C4-2B (cell line): Measurements from ENCODE around the gene FBLL1.

Source experiments
- H3K27ac ChIP-seq: fragments of 450-650 bp; 2 replicates; pipeline ENCODE4 v1.5.1; 2017
- CTCF ChIP-seq: fragments of 450-650 bp; conservative IDR thresholded peaks from 2 replicates; pipeline ENCODE4 v1.5.1; 2017; ENCODE audit warnings: mild to moderate bottlenecking
- ZFX ChIP-seq: fragments of 450-650 bp; IDR thresholded peaks from 2 replicates; pipeline ENCODE4 v1.6.1; 2017

The FBLL1 gene

DNA sequence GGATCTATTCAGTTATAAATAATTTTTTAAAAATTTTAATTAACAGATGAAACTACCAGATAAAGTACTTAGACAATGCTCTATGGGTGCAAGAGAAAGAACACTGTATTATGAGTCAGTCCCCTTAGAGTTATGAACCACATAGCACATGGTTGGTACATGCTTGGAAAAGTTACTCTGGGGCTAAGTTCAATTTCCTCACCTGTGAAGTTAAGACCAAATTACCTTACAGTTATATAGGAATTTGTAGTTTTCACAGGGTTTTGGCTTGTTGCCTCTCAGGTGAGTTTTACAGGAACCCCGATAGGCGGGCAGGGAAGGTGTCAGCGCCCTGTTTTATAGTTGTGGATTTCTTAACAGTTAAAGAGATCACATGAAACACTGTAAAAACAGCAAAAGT, 48.9 kb downstream of the FBLL1 start:
- TF ChIP-seq CTCF (no peak), ZFX (no peak)
- no peak overlapping the region; the same call in 1 of the 2 replicates for H3K27ac ChIP-seq

- peak; percentile 92 for TF ChIP-seq ZFX
- TF ChIP-seq CTCF, result no peak
- peak within 1 kb of the TSS; percentile 87 for H3K27ac ChIP-seq
These were observed 49.7 kb downstream of the FBLL1 start, which contains the start of gene PANK3 for GRCh38 chr5:168578538-168579487. Gene PANK3 (minus strand): TSS chr5:168579368. CDS start chr5:168579283, 85 bp downstream.

DNA sequence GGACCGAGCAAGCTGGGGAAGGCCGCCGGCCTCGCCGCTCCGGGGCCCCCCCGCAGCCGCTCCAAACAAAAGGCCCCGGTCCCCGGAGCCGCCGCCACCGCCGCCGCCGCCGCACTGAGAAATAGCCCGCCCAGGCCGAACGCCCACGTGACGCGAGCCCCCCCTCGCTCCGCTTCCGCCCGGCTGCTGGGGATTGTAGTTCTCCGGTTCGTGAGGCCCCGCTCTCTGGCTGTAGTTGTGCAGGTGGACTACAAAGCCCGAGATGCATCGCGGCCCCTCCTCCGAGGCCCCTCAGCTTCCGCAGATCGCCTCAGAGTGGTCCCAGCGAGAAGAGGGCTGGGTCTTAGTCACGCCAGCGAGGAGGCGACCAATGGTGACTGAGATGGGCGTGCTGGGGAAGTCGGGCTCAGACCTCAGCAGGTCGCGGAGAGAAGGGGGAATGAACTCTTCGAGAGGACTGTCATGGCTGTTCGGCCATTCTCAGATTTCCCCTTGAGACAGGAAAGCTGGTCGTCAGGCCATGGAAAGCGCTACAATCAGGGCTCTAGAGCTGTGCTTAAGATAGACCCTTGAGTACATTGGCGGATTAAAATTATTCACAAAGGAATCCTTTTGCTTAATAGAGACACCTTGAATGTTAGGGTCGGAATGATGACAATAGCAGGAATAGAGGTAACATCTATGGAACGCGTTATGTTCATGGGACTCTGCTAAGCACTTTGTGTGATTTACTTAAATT, 50.6 kb downstream of the FBLL1 start:
- peak overlapping the region; percentile 87 for H3K27ac ChIP-seq

DNA sequence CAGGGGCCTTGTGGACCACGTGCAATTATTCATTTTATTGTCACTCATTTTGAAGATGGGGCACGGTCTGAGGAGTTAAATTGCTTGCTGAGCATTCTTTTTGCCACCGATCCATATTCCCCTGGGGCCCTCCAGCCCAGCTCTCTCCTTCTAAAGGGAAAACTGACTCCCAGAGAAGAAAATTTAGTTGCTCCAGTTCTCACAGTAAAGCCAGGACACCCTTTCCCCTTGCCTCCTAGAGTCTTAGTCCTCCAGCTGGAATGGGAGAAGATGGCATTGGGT, 51.1 kb downstream of the FBLL1 start:
- TF ChIP-seq ZFX (no peak), CTCF (no peak)
- H3K27ac ChIP-seq, result peak overlapping the region; percentile 87

More for the DNA sequence above, 50.6 kb downstream of the FBLL1 start:
- TF ChIP-seq CTCF, result no peak
- TF ChIP-seq ZFX, result peak; percentile 74
